GM23338 (cell line): ENCODE data around the gene RXRA. TPM values are rescaled to one million over a fixed set of nuclear protein-coding genes. Genes with fewer than 3 reads are reported as not detected.
A peak's percentile ranks its signal among the peaks of the same experiment; 100 is the strongest.

Experiments used
- ATAC-seq: fragments of 200-7000 bp; cut with Tn5 transposase; 3 replicates; pipeline ENCODE4 v1.9.1; 2020
- DNase-seq: peaks from one replicate; pipeline ENCODE4 v3.0.0-alpha.2; 2015; ENCODE audit warnings: low spot score
- H2AFZ ChIP-seq: fragments of 200-600 bp; sonication (generic); 2 replicates; pipeline ENCODE4 v1.8.0; 2016; ENCODE audit warnings: antibody characterized with exemption, mild to moderate bottlenecking, moderate library complexity
- H3F3A ChIP-seq: fragments of 200-600 bp; sonication (generic); replicated peaks from 2 replicates; pipeline ENCODE4 v1.8.0; 2017; ENCODE audit warnings: antibody characterized with exemption, mixed run types, low read depth
- H3K27ac ChIP-seq: fragments of 200-600 bp; sonication (generic); 2 replicates; pipeline ENCODE4 v1.6.1; 2016; ENCODE audit warnings: low read depth
- H3K27me3 ChIP-seq: fragments of 200-600 bp; sonication (generic); 2 replicates; pipeline ENCODE4 v1.8.0; 2016; ENCODE audit warnings: mild to moderate bottlenecking, mixed run types, moderate library complexity; ENCODE audit not compliant: insufficient read depth
- H3K36me3 ChIP-seq: fragments of 200-600 bp; sonication (generic); 2 replicates; pipeline ENCODE4 v1.8.0; 2016; ENCODE audit warnings: mild to moderate bottlenecking; ENCODE audit not compliant: insufficient read depth
- H3K4me1 ChIP-seq: fragments of 200-600 bp; sonication (generic); 2 replicates; pipeline ENCODE4 v1.8.0; 2016; ENCODE audit warnings: mild to moderate bottlenecking, moderate library complexity; ENCODE audit not compliant: insufficient read depth
- H3K4me2 ChIP-seq: fragments of 200-600 bp; sonication (generic); 2 replicates; pipeline ENCODE4 v1.7.1; 2017; ENCODE audit warnings: mixed run types
- H3K4me3 ChIP-seq: fragments of 200-600 bp; sonication (generic); 2 replicates; pipeline ENCODE4 v1.6.1; 2016; ENCODE audit warnings: mixed run types
- H3K79me2 ChIP-seq: fragments of 200-600 bp; sonication (generic); replicated peaks from 2 replicates; pipeline ENCODE4 v1.8.0; 2017; ENCODE audit warnings: mild to moderate bottlenecking; ENCODE audit not compliant: insufficient read depth
- H3K9me2 ChIP-seq: fragments of 200-600 bp; sonication (generic); 2 replicates; pipeline ENCODE4 v1.8.0; 2017; ENCODE audit not compliant: insufficient read depth
- H4K20me1 ChIP-seq: fragments of 200-600 bp; sonication (generic); replicated peaks from 2 replicates; pipeline ENCODE4 v1.8.0; 2017; ENCODE audit warnings: mild to moderate bottlenecking; ENCODE audit not compliant: insufficient read depth
- H3K27ac Mint-ChIP-seq: 2 replicates; pipeline ENCODE4 v1.8.0; 2020; ENCODE audit warnings: inconsistent platforms, mild to moderate bottlenecking, moderate library complexity, mixed read lengths
- H3K27me3 Mint-ChIP-seq: 3 replicates; pipeline ENCODE4 v1.8.0; 2022; ENCODE audit warnings: low read depth, mild to moderate bottlenecking, moderate library complexity, mixed read lengths, inconsistent platforms; ENCODE audit not compliant: insufficient read depth, poor library complexity
- H3K36me3 Mint-ChIP-seq: 3 replicates; pipeline ENCODE4 v1.8.0; 2021; ENCODE audit warnings: low read depth, mild to moderate bottlenecking, inconsistent platforms, moderate library complexity, mixed read lengths
- H3K4me1 Mint-ChIP-seq: 3 replicates; pipeline ENCODE4 v1.8.0; 2020; ENCODE audit warnings: mild to moderate bottlenecking, inconsistent platforms, mixed read lengths
- H3K4me3 Mint-ChIP-seq: 3 replicates; pipeline ENCODE4 v1.8.0; 2021; ENCODE audit warnings: moderate library complexity, mild to moderate bottlenecking, inconsistent platforms, mixed read lengths
- H3K9me3 Mint-ChIP-seq: 3 replicates; pipeline ENCODE4 v1.8.0; 2020; ENCODE audit warnings: moderate library complexity, mild to moderate bottlenecking, inconsistent platforms, mixed read lengths
- CREB1 ChIP-seq: fragments of 250-450 bp; sonication (Bioruptor Pico); IDR thresholded peaks from 2 replicates; pipeline ENCODE4 v1.5.0; 2020; ENCODE audit warnings: low read depth, mild to moderate bottlenecking, moderate library complexity
- EZH2 ChIP-seq: fragments of 200-600 bp; sonication (generic); IDR thresholded peaks from one replicate; pipeline ENCODE4 v1.8.0; 2017; ENCODE audit warnings: antibody characterized with exemption, mild to moderate bottlenecking, low read depth; ENCODE audit not compliant: unreplicated experiment
- EZH2phosphoT487 ChIP-seq: fragments of 200-600 bp; sonication (generic); IDR thresholded peaks from one replicate; pipeline ENCODE4 v1.8.1; 2018; ENCODE audit warnings: antibody characterized with exemption; ENCODE audit not compliant: unreplicated experiment
- JUNB ChIP-seq: IDR thresholded peaks from one replicate; pipeline ENCODE4 v1.6.1; 2016; ENCODE audit warnings: antibody characterized with exemption; ENCODE audit not compliant: unreplicated experiment
- NANOG ChIP-seq: IDR thresholded peaks from 2 replicates; pipeline ENCODE4 v1.6.1; 2016; ENCODE audit warnings: antibody characterized with exemption, borderline replicate concordance
- POLR2AphosphoS5 ChIP-seq: IDR thresholded peaks from 2 replicates; pipeline ENCODE4 v1.6.1; 2016; ENCODE audit warnings: antibody characterized with exemption, low read depth
- STAT1 ChIP-seq: IDR thresholded peaks from one replicate; pipeline ENCODE4 v1.6.1; 2016; ENCODE audit warnings: antibody characterized with exemption; ENCODE audit not compliant: unreplicated experiment
- ZNF114 ChIP-seq: fragments of 250-450 bp; sonication (Bioruptor Pico); IDR thresholded peaks from 2 replicates; pipeline ENCODE4 v1.5.0; 2020; ENCODE audit warnings: mild to moderate bottlenecking, moderate library complexity
- ZNF331 ChIP-seq: fragments of 250-450 bp; sonication (Bioruptor Pico); IDR thresholded peaks from 2 replicates; pipeline ENCODE4 v1.5.0; 2020; ENCODE audit warnings: low read depth, mild to moderate bottlenecking, moderate library complexity
- ZNF462 ChIP-seq: fragments of 250-450 bp; sonication (Bioruptor Pico); IDR thresholded peaks from 2 replicates; pipeline ENCODE4 v1.5.0; 2020; ENCODE audit warnings: mild to moderate bottlenecking, moderate library complexity
- polyA plus RNA-seq: library from polyadenylated mRNA; unstranded; fragments of >200 nt; fragmentation: Nextera tagmentation; extraction: Ambion mirVana; gene quantifications from 2 replicates; pipeline ENCODE4 v1.2.1, GENCODE V29; 2016
- total RNA-seq: library from RNA; depleted of rRNA; stranded (reverse); fragments of >200 nt; shearing (Covaris generic); gene quantifications from 2 replicates; pipeline ENCODE4 v1.2.3, GENCODE V29; 2014
- TF ChIP-seq, protein P1 (sequence below): IDR thresholded peaks from one replicate; pipeline ENCODE4 v1.6.1; 2018; ENCODE audit warnings: antibody characterized with exemption; ENCODE audit not compliant: unreplicated experiment
- TF ChIP-seq, protein P2 (sequence below): IDR thresholded peaks from 2 replicates; pipeline ENCODE4 v1.6.1; 2016; ENCODE audit warnings: antibody characterized with exemption
- TF ChIP-seq, protein P3 (sequence below), 2 experiments: fragments of 200-600 bp in 1 of 2; sonication (generic) in 1 of 2; conservative IDR thresholded peaks; 2 replicates each; pipeline versions ENCODE4 v1.5.1 to v1.6.1; 2016 to 2017; ENCODE audit warnings: antibody characterized with exemption in 2 of 2, low read depth in 2 of 2, mild to moderate bottlenecking in 2 of 2, moderate library complexity in 1 of 2

RXRA gene
- total and polyA plus RNA-seq, 2 experiments from 2014 or later = 4.9 to 17.9 TPM

DNA sequence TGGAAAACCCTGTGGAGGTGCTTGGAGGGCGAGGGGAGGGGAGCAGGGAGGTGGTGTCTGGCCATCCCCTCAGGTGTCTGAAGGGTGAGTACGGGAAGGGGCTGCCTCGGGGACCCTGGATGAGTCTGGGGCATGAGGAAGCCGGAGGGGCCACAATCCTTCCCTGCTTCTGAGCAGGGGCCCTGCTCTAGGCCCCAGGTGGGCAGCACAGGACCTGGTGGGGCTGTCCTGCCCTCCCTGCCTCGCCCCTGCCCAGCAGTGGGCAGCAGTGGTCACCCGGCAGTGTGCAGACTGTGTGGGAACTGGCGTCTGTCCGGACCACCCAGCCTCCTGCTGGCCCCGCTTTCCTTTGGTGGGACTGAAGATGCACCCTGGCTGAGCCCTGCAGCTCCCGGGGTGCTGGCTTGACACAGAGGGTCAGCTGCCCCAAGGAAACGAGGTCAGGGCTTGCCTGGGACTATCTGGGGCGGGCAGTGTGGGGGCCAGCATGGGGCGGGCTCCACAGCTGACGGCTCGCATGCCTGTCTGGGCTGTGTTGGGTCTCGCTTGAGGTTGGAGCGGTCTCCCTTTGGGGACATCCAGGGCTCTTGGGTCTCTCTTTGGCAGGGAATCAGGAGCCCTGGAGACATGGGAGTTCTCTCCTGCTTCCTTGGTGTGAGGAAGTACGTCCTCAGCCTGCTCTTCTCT is 26.1 kb downstream of the RXRA start:
- H3K79me2 ChIP-seq = peaks cover 55% of the 10 kb centered on the region

More for the DNA sequence above, 26.1 kb downstream of the RXRA start:
- Histone ChIP-seq H2AFZ (no peak overlapping the region), H3F3A (no peaks in the 10 kb centered on the region), H4K20me1 (no peaks in the 10 kb centered on the region; the same call in none of the 2 replicates), H3K4me1 (no peaks in the 10 kb centered on the region), H3K4me2 (no peak overlapping the region), H3K36me3 (no peaks in the 10 kb centered on the region), H3K27ac (no peak overlapping the region), H3K4me3 (no peak overlapping the region), H3K27me3 (no peaks in the 10 kb centered on the region), H3K9me2 (no peaks in the 10 kb centered on the region)
- Mint-ChIP-seq H3K27ac (peak overlapping the region; percentile 83), H3K27me3 (peaks cover 8% of the 10 kb centered on the region), H3K9me3 (no peaks in the 10 kb centered on the region), H3K4me3 (no peak overlapping the region), H3K4me1 (peaks cover 11% of the 10 kb centered on the region), H3K36me3 (no peaks in the 10 kb centered on the region)
- ATAC-seq = no peak
- no peak for DNase-seq
- TF ChIP-seq, protein P1, sequence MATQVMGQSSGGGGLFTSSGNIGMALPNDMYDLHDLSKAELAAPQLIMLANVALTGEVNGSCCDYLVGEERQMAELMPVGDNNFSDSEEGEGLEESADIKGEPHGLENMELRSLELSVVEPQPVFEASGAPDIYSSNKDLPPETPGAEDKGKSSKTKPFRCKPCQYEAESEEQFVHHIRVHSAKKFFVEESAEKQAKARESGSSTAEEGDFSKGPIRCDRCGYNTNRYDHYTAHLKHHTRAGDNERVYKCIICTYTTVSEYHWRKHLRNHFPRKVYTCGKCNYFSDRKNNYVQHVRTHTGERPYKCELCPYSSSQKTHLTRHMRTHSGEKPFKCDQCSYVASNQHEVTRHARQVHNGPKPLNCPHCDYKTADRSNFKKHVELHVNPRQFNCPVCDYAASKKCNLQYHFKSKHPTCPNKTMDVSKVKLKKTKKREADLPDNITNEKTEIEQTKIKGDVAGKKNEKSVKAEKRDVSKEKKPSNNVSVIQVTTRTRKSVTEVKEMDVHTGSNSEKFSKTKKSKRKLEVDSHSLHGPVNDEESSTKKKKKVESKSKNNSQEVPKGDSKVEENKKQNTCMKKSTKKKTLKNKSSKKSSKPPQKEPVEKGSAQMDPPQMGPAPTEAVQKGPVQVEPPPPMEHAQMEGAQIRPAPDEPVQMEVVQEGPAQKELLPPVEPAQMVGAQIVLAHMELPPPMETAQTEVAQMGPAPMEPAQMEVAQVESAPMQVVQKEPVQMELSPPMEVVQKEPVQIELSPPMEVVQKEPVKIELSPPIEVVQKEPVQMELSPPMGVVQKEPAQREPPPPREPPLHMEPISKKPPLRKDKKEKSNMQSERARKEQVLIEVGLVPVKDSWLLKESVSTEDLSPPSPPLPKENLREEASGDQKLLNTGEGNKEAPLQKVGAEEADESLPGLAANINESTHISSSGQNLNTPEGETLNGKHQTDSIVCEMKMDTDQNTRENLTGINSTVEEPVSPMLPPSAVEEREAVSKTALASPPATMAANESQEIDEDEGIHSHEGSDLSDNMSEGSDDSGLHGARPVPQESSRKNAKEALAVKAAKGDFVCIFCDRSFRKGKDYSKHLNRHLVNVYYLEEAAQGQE = no peak
- TF ChIP-seq ZNF331 = no peak
- no peak for TF ChIP-seq STAT1
- TF ChIP-seq EZH2 = no peak
- TF ChIP-seq ZNF462 (CRISPR knock-in tag) = no peak
- no peak for TF ChIP-seq NANOG
- TF ChIP-seq POLR2AphosphoS5 = no peak
- TF ChIP-seq EZH2phosphoT487 = no peak
- TF ChIP-seq JUNB = no peak
- TF ChIP-seq, protein P2, sequence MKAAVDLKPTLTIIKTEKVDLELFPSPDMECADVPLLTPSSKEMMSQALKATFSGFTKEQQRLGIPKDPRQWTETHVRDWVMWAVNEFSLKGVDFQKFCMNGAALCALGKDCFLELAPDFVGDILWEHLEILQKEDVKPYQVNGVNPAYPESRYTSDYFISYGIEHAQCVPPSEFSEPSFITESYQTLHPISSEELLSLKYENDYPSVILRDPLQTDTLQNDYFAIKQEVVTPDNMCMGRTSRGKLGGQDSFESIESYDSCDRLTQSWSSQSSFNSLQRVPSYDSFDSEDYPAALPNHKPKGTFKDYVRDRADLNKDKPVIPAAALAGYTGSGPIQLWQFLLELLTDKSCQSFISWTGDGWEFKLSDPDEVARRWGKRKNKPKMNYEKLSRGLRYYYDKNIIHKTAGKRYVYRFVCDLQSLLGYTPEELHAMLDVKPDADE = no peak
- no peak for TF ChIP-seq CREB1 (CRISPR knock-in tag)
- no peak for TF ChIP-seq ZNF114 (CRISPR knock-in tag)
- TF ChIP-seq, protein P3, sequence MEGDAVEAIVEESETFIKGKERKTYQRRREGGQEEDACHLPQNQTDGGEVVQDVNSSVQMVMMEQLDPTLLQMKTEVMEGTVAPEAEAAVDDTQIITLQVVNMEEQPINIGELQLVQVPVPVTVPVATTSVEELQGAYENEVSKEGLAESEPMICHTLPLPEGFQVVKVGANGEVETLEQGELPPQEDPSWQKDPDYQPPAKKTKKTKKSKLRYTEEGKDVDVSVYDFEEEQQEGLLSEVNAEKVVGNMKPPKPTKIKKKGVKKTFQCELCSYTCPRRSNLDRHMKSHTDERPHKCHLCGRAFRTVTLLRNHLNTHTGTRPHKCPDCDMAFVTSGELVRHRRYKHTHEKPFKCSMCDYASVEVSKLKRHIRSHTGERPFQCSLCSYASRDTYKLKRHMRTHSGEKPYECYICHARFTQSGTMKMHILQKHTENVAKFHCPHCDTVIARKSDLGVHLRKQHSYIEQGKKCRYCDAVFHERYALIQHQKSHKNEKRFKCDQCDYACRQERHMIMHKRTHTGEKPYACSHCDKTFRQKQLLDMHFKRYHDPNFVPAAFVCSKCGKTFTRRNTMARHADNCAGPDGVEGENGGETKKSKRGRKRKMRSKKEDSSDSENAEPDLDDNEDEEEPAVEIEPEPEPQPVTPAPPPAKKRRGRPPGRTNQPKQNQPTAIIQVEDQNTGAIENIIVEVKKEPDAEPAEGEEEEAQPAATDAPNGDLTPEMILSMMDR (conservative IDR thresholded peaks at IDR 0.05; ENCODE audit: low read depth in 2 of 2) = no peak
